IPS-18c (cell line): Measurements from ENCODE around the gene PPTC7.
"Not testable (repeated sequence)": the region's sequence is repeated elsewhere in the genome, so short reads cannot be mapped to it uniquely, and the experiment has no call there.

Experiments
- H3K4me3 ChIP-seq: 2 replicates; pipeline ENCODE4 v1.7.0; 2013; ENCODE audit warnings: low read depth, mild to moderate bottlenecking, low read length, moderate library complexity; ENCODE audit not compliant: insufficient read depth
- H3K9me3 ChIP-seq: one replicate; pipeline ENCODE4 v1.6.1; 2013; ENCODE audit warnings: mild to moderate bottlenecking, low read length, moderate library complexity; ENCODE audit not compliant: control insufficient read depth, insufficient read depth

Gene PPTC7

DNA sequence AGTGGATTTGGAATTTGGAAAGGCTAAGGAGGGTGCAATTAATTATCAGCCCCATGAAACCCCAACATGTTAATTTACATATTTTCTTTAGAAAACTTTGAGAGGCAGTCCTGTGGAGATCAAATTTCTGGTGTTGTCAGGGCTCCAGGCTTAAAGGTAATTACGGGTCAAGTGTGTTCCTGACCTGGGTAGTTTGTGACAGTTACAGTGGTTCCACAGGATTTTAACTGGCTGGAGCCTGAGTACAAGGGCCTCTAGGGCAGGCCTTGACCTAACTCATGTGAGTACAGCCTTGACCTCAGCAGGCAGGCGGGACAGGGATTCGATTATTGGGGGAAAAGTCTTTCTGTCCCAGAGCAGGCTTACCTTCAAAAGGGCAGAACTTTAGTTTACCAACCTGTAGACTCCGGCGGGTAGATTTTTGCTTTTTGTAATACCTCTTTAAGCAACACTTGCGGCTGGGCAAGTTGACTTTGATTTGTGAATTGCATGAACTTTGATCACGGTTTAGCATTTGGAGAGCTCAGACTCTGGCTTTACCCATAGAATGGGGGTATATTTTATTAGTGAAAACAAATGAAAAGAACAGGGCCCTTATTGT is 8.4 kb upstream of the PPTC7 start:
- no peak overlapping the region for H3K4me3 ChIP-seq
- H3K9me3 ChIP-seq: no peaks in the 10 kb centered on the region

- no peak overlapping the region for H3K4me3 ChIP-seq
- no peaks in the 10 kb centered on the region for H3K9me3 ChIP-seq
Measured at GRCh38 chr12:110590806-110591326, 7.7 kb upstream of the PPTC7 start.

- H3K4me3 ChIP-seq: no peak overlapping the region
- H3K9me3 ChIP-seq: no peaks in the 10 kb centered on the region
Measured at GRCh38 chr12:110590059-110590458, 6.9 kb upstream of the PPTC7 start.

- H3K4me3 ChIP-seq, H3K9me3 ChIP-seq: not testable (repeated sequence)
Measured at GRCh38 chr12:110587102-110587501, 4.0 kb upstream of the PPTC7 start.

- no peak overlapping the region for H3K4me3 ChIP-seq
- no peaks in the 10 kb centered on the region for H3K9me3 ChIP-seq
Measured at GRCh38 chr12:110585231-110585799, 2.2 kb upstream of the PPTC7 start.

- Histone ChIP-seq H3K9me3 (no peaks in the 10 kb centered on the region), H3K4me3 (peak overlapping the region; percentile 74)
Measured at GRCh38 chr12:110582276-110583136, 612 bp downstream of the PPTC7 start.

DNA sequence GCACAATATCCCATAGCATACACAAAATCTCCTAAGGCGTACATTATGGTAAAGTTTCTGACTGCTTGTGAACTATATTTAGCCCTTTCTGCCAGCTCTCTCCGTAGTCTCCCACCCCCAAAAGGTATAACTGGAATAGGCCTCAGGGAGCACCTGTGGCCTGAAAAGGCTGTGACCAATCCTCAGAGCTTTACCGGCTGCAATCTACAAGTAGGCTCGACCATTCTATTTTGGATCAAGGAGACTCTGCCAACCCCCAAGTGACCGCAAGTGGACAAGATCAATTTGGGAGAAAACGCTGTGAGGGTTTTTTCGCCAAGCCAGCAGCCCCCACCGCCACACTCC is 1.2 kb downstream of the PPTC7 start:
- Histone ChIP-seq H3K9me3 (no peaks in the 10 kb centered on the region), H3K4me3 (peak overlapping the region; percentile 74)

DNA sequence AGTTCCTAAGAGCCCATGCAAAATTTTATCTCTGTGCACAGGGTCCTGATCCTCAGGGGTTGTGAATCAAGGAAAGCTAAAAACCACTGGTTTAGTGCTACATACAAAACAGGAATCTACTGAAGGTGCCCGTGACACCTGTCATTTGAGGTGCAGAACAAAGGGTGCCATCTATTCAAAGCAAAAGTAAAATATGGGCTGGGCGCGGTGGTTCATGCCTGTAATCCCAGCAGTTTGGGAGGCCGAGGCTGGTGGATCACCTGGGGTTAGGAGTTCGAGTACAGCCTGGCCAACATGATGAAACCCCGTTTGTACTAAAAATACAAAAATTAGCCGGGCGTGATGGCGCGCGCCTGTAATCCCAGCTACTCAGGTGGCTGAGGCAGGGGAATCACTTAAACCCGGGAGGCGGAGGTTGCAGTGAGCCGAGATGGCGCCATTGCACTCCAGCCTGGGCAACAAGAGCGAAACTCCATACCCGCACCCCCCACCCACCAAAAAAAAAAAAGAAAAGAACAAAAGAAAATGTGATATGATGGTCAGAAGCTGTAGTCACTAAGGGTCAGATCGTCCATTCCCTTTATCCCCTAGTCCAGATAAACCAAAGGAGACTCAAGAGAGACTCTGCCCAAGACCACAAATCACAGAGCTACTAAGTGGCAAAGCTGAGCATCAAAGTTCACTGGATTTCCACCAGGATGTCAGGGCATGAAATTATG is 3.4 kb downstream of the PPTC7 start:
- H3K4me3 ChIP-seq: no peak overlapping the region
- no peaks in the 10 kb centered on the region for H3K9me3 ChIP-seq

DNA sequence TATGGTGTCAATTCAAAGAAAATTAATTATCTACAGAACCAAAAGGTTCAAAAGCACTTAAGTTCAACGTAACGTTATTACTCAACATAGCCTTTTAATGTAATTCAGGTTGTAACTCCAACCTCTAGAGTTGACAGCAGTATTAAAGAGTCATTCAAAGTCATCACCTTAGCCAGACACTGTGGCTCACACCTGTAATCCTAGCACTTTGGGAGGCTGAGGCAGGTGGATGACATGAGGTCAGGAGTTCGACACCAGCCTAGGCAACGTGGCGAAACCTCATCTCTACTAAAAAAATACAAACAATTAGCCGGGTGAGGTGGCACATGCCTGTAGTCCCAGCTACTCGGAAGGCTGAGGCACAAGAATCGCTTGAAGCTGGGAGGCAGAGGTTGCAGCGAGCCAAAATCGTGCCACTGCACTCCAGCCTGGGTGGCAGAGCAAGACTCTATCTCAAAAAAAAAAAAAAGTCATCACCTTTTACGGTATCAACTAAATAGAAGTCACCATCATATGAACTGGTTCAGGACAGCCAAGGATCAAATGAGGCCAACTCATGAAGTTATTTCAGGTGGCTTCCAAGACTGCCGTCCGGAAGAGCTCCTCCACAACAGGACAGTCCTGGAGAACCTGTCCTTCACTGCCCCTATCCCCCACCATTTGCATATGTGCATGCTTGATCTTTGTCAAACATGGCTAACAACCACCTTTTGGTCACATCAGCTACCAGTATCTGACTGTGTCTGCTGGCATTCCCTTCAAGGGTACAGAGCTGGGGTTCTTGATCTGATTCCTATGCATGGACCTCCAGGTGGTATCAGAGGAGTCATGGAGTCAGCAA is 4.2 kb downstream of the PPTC7 start:
- H3K4me3 ChIP-seq: no peak overlapping the region

DNA sequence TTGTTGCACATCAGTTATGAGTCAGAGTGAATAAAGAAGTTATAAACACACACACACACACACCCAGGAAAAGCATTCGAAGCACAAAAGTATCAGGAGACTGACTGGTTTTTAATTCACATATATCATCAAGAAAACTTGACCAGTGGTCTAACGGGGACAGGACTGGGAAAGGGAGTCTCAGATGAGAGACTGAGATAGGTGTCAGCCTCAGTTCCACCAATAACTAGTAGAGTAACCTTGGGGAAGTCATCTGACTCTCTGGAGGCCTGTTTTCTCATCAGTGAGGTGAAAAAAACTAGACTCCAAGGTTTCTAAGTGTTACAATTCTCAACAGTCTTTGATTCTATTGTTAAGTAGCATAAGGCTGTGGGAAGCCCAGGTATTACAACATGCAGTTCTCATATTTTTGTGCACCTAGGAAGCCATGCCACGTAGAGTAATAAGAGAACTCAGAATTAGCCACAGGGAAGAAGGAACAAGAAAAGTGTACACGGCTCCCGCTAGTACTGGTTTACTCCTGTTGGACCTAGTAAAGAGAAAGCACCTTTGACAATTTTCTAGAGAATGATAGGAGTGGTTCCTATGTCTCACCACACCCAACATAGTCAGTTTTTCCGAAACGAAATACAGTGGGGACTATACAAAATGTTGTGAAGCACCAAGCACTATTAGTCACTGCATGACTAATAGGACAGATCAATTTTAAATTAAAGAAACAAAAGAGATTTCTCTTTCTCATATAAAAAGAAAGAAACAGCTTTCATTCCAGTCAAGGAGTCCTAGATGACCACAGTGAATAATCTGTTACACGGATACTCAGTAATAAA is 5.0 kb downstream of the PPTC7 start:
- H3K9me3 ChIP-seq: no peaks in the 10 kb centered on the region
- H3K4me3 ChIP-seq: no peak overlapping the region

More for the DNA sequence above, 4.2 kb downstream of the PPTC7 start:
- H3K9me3 ChIP-seq: no peaks in the 10 kb centered on the region

GRCh38 chr12:110576504-110576903 is 6.6 kb downstream of the PPTC7 start:
- H3K9me3 ChIP-seq: no peaks in the 10 kb centered on the region
- H3K4me3 ChIP-seq: no peak overlapping the region

DNA sequence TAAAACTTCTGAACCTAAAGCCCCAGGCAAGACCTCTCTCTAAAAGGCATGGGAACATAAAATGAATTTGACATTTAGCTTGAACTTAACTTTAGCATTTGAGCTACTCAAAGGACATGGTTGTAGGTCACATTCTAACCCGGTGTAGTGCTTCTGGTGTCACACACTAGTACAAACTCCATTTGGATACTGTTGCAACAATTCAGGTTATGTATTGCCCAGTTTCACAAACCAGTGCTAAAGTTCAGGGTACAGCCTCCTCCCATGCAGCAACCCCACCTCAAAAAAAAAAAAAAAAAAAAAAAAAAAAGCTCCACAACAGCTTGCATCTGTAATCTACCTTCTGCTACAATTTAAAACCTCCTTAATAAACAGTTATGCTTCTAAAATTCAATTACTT is 7.8 kb downstream of the PPTC7 start:
- Histone ChIP-seq H3K9me3 (no peaks in the 10 kb centered on the region), H3K4me3 (no peak overlapping the region)

GRCh38 chr12:110574717-110575230 is 8.3 kb downstream of the PPTC7 start:
- H3K4me3 ChIP-seq, H3K9me3 ChIP-seq: not testable (repeated sequence)

DNA sequence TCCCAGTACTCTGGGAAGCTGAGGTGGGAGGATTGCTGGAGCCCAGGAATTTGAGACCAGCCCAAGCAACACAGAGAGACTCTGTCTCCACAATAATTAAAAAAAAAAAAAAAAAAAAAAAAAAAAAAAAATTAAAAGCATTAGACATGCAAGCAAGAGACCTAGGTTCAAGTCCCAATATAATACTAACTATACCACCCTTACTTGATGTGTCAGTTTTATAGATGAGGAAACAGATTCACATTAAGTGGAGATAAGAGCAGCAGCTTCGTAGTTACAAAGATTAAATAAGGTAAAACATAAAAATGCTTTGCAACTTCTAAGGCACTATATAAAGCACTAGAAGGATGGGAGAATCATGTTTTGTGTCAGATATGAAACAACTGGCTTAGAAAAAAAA is 9.1 kb downstream of the PPTC7 start:
- no peak overlapping the region for H3K4me3 ChIP-seq
- H3K9me3 ChIP-seq: no peaks in the 10 kb centered on the region

DNA sequence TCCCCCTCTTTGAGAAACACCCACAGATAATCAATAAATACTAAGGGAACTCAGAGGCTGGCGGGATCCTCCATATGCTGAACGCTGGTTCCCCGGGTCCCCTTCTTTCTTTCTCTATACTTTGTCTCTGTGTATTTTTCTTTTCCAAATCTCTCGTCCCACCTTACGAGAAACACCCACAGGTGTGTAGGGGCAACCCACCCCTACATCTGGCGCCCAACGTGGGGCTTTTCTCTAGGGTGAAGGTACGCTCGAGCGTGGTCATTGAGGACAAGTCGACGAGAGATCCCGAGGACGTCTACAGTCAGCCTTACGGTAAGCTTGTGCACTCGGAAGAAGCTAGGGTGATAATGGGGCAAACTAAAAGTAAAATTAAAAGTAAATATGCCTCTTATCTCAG is 12.3 kb downstream of the PPTC7 start:
- H3K4me3 ChIP-seq, H3K9me3 ChIP-seq: not testable (repeated sequence)

DNA sequence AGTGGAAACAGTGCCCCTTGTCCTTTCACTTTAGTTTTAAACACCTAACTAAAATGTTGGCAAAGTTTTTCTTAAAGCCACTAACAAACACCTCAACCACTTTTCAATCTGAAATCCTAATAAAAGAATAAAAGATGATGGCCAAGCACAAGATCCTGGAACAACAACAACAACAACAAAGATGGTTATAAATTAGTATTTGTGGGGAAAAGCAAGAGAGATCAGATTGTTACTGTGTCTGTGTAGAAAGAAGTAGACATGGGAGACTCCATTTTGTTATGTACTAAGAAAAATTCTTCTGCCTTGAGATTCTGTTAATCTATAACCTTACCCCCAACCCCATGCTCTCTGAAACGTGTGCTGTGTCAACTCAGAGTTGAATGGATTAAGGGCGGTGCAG is 13.3 kb downstream of the PPTC7 start:
- H3K4me3 ChIP-seq, H3K9me3 ChIP-seq: not testable (repeated sequence)
